Measurements from ENCODE around the gene ITPK1. TPM values are rescaled to one million over a fixed set of nuclear protein-coding genes. Genes with fewer than 3 reads are reported as not detected.

The ITPK1 gene
- total RNA-seq, 3 donors from 2014 or later = 27.8 to 91.7 (median 42.9) TPM

DNA sequence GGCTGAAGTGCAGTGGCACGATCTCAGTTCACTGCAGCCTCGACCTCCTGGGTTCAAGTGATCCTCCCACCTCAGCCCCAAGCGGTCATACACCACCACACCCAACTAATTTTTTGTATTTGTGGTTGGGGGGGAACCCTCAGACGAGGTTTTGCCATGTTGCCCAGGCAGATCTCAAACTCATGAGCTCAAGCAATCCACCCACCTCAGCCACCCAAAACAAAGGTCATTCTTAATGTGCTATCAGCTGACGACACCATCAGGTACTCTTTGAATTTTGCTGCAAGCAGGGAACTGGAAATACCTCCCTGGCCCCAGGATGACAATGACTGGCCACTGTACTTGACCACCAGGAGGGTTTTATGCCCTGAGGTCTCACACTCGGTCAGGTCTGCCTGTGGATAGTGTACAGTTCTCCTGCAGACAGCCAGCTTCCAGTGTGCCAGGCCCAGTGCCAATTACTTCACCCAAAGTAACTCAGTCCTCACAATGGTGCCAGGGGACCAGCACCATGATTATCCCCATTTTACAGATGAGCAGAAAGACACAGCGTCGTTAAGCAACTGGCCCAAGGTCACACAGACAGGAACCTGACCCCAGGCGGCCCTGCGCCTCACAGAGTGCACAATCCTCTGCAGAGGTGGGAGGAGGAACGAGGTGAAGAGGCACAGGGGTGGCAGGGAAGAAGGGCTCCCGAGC, 42.9 kb downstream of the ITPK1 start:
- Histone ChIP-seq H3K36me3 (no peaks in the 10 kb centered on the region), H3K4me1 (peaks cover 0 to 5% of the 10 kb centered on the region in 2 donors), H3K27ac (peak overlapping the region in 1 of 2 donors; percentile 91), H3K27me3 (no peaks in the 10 kb centered on the region), H3K9me3 (no peaks in the 10 kb centered on the region), H3K4me3 (no peak overlapping the region)
- intact Hi-C loops (cut with DNase I; ENCODE audit: low total_unique reads) = no loop called here
- TF ChIP-seq POLR2AphosphoS5 (IDR thresholded peaks at IDR 0.05) = no peak
- TF ChIP-seq POLR2A (IDR thresholded peaks at IDR 0.05) = no peak
- TF ChIP-seq, protein P1, sequence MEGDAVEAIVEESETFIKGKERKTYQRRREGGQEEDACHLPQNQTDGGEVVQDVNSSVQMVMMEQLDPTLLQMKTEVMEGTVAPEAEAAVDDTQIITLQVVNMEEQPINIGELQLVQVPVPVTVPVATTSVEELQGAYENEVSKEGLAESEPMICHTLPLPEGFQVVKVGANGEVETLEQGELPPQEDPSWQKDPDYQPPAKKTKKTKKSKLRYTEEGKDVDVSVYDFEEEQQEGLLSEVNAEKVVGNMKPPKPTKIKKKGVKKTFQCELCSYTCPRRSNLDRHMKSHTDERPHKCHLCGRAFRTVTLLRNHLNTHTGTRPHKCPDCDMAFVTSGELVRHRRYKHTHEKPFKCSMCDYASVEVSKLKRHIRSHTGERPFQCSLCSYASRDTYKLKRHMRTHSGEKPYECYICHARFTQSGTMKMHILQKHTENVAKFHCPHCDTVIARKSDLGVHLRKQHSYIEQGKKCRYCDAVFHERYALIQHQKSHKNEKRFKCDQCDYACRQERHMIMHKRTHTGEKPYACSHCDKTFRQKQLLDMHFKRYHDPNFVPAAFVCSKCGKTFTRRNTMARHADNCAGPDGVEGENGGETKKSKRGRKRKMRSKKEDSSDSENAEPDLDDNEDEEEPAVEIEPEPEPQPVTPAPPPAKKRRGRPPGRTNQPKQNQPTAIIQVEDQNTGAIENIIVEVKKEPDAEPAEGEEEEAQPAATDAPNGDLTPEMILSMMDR (IDR thresholded peaks at IDR 0.05) = no peak
- no peak for DNase-seq (ENCODE audit: low spot score in 2 of 2)

DNA sequence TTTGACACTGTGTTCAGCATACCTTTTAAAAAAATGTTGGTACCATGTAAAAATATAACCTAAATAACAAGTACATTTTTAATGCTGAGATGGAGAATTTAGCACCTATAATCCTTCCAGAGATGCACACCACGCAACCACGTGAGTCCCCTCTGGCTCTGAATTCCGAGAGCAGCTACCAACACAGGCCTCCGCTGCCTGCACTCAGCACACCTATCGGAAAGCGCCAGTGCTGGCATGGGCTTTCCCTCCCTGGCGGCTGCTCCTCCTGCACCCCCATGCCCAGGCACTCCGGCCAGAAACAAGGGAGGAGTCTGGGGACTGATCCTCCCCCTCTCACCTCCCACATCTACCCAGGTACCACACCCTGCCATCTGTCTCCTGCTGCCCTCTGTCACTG, 47.0 kb downstream of the ITPK1 start:
- Histone ChIP-seq H3K4me3 (no peak overlapping the region), H3K4me1 (no peaks in the 10 kb centered on the region), H3K27ac (no peak overlapping the region), H3K36me3 (no peaks in the 10 kb centered on the region), H3K9me3 (no peaks in the 10 kb centered on the region), H3K27me3 (no peaks in the 10 kb centered on the region)
- TF ChIP-seq POLR2AphosphoS5 (IDR thresholded peaks at IDR 0.05) (no peak), POLR2A (IDR thresholded peaks at IDR 0.05) (no peak)
- TF ChIP-seq, protein P1 (IDR thresholded peaks at IDR 0.05) = no peak
- DNase-seq (ENCODE audit: low spot score in 2 of 2) = no peak
- intact Hi-C loops (cut with DNase I; ENCODE audit: low total_unique reads) = no loop called here

DNA sequence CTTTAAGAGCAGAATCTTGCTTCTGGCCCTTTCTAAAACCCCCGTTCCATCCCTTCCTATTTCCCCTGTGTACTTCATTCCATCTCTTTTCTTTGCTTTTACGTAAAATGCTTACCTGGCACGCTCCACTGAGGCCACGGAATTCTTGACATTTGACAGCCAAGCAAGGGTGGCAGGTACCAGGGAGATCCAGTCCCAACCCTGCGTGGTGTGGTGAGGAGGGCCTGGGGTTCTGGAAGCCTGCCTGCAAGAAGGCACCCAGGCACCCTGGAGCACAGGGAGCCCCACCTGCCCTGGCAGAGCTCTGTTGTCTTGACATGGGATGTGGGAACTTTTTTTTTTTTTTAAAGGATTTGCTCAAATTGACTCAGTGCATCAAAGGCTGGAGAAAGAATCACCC, 48.6 kb downstream of the ITPK1 start:
- intact Hi-C loops (cut with DNase I; ENCODE audit: low total_unique reads) = no loop called here
- Histone ChIP-seq H3K4me1 (no peaks in the 10 kb centered on the region), H3K27me3 (no peaks in the 10 kb centered on the region), H3K4me3 (no peak overlapping the region), H3K36me3 (no peaks in the 10 kb centered on the region), H3K9me3 (no peaks in the 10 kb centered on the region), H3K27ac (no peak overlapping the region)
- TF ChIP-seq POLR2AphosphoS5 (IDR thresholded peaks at IDR 0.05) (no peak), POLR2A (IDR thresholded peaks at IDR 0.05) (no peak)
- TF ChIP-seq, protein P1 (IDR thresholded peaks at IDR 0.05) = no peak
- no peak for DNase-seq (ENCODE audit: low spot score in 2 of 2)

DNA sequence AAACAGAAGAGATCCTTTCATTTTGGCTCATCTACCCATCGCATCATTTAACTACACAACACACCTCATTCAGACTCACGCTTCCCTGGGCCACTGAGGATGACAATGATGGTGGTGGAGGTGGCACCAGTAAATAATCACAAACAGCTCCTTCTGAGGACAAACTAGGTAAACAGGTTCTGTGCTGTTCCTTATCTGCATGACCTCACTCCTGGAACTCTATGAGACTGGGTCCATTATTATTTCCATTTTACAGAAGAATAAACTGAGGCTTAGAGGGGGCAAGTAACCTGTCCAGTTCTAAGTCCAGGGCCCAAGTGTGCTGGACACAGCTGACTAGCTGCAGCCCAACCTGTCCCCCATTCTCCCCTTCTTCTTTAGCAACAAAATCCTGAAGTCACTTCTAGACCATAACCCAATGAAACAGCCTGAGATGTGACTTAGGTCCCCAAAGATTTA, 50.4 kb downstream of the ITPK1 start:
- Histone ChIP-seq H3K36me3 (no peaks in the 10 kb centered on the region), H3K4me1 (no peaks in the 10 kb centered on the region), H3K27ac (no peak overlapping the region), H3K9me3 (no peaks in the 10 kb centered on the region), H3K4me3 (no peak overlapping the region), H3K27me3 (no peaks in the 10 kb centered on the region)
- no peak for DNase-seq (ENCODE audit: low spot score in 2 of 2)
- intact Hi-C loops (cut with DNase I; ENCODE audit: low total_unique reads) = no loop called here
- no peak for TF ChIP-seq POLR2AphosphoS5 (IDR thresholded peaks at IDR 0.05)
- TF ChIP-seq, protein P1 (IDR thresholded peaks at IDR 0.05) = no peak
- TF ChIP-seq POLR2A (IDR thresholded peaks at IDR 0.05) = no peak

GRCh38 chr14:93064411-93065271, 51.1 kb downstream of the ITPK1 start:
- Histone ChIP-seq H3K9me3 (no peaks in the 10 kb centered on the region), H3K4me3 (no peak overlapping the region), H3K27ac (no peak overlapping the region), H3K27me3 (no peaks in the 10 kb centered on the region), H3K4me1 (no peaks in the 10 kb centered on the region), H3K36me3 (no peaks in the 10 kb centered on the region)
- DNase-seq (ENCODE audit: low spot score in 2 of 2) = no peak
- intact Hi-C loops (cut with DNase I; ENCODE audit: low total_unique reads) = no loop called here
- TF ChIP-seq, protein P1 (IDR thresholded peaks at IDR 0.05) = no peak
- no peak for TF ChIP-seq POLR2AphosphoS5 (IDR thresholded peaks at IDR 0.05)
- TF ChIP-seq POLR2A (IDR thresholded peaks at IDR 0.05) = no peak

All from breast epithelium (tissue), 4 donors.